GM21526 (cell line): ENCODE data around the gene SNX25.
"Not testable (repeated sequence)": the region's sequence is repeated elsewhere in the genome, so short reads cannot be mapped to it uniquely, and the experiment has no call there.

Experiments used
- ATAC-seq: cut with Tn5 transposase; IDR thresholded peaks from one replicate; pipeline ENCODE4 v1.9.1; 2021; ENCODE audit warnings: moderate library complexity; ENCODE audit not compliant: unreplicated experiment, low FRiP score

SNX25 gene

DNA sequence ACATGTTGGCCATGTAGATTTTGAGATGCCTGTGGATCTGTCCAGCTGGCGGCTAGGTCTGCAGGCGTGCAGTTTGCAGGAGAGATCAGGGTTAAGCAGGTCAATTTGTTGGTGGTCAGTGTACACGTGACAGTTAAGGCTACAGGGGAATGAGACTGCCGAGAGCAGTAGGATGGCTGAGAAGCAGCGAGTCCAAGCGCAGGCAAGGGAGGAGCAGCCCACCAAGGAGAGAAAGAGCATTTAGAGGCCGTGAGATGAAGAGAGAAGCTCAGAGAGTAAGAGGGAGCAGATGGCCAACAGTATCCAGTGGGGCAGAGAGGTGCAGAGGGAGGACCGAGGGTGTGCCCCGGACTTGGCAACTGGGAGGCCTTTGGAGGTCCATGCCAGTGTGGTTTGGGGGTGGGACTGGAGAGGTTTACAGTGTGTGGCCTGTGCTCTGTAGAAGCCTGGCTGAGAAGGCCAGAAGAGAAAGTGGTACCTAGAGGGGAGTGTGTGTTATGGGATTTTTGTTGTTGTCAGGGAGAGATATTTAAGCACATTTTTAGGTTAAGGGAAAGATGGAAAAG lies 18.4 kb downstream of the SNX25 start:
- no peak for ATAC-seq

DNA sequence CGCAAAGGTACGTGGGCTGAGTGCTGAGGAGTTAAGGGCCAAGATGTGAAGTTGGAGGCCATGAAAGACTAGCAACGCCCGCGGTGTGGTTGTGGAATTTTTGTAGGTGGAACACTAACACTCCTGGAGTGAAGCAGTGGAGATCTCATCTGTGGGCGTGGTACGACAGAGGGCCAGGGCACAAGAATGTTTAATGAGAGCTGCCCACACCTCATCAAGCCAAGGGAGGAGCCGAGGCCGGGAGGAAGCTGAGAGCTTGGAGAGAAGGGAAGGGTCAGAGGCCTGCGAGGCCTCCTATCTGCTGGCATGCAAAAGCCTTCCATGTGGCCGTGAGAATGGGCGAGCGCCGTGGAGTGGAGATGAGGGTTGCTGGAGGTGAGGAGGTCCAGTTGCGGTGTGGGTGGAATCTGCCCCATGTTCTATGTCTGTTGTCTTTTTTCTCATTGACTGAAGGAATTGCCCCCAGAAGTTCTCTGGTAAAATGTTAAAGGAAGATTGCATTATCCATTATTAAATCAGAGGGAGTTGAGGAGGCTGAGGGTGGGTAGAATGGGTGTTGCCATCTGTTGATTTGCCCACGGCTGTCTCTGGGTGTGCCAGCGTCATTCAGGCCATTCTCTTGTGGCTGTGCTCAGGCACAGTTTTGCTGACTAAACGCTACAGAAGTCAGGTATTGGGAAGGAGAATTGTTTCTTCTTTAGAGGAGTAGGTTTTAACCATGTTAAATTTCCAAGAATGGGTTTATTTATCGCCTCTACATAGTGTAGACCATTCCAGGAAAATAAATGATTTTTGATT lies 19.8 kb downstream of the SNX25 start:
- no peak for ATAC-seq

DNA sequence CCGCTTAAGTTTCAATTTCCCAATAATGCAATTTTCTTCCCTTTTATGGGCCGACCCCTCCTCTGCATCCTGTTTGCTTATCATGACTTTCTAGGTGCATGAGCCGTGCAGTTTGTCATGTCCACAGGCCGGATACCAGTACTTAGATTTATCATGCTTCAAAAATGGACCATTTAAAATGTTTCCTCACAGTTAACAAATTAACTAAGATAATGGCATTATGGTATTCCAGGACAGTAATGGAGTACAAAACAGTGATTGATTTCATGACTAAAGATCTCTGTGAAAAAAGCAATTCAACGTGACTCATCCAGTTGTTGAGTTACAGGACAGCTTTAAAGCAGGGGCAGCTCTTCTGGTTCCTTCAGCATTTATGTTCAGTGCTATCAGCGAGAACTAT lies 23.0 kb downstream of the SNX25 start:
- no peak for ATAC-seq

DNA sequence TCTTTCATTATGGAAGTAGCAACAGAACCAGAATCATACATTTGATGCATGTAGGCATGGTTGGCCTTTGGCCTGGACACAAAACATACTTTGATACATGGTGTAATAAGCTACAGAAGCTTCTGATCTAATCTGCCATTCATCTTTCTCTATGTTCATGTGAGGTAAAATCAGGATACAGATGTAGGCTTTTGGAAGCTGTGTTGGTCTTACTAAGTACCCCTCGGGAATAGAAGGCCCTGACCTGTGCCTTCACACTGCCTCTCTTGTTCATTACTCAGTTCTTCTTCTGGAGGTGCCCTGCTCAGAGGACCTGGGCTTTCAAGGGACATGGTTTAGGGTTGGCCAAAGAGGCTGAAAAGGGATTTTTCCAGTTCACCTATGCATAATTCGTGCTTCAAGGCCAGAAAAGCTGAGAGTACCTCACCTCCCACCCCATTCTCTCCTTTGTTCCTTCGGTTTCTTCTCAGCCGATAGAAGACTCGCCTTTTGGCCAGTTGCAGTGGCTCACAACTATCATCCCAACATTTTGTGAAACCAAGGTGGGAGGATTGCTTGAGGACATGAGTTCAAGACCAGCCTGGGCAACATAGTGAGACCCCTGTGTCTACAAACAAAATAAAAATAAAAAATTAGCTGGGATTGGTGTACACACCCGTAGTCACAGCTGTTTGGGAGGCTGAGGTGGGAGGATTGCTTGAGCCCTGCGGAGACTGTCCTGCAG lies 25.9 kb downstream of the SNX25 start:
- ATAC-seq = no peak

DNA sequence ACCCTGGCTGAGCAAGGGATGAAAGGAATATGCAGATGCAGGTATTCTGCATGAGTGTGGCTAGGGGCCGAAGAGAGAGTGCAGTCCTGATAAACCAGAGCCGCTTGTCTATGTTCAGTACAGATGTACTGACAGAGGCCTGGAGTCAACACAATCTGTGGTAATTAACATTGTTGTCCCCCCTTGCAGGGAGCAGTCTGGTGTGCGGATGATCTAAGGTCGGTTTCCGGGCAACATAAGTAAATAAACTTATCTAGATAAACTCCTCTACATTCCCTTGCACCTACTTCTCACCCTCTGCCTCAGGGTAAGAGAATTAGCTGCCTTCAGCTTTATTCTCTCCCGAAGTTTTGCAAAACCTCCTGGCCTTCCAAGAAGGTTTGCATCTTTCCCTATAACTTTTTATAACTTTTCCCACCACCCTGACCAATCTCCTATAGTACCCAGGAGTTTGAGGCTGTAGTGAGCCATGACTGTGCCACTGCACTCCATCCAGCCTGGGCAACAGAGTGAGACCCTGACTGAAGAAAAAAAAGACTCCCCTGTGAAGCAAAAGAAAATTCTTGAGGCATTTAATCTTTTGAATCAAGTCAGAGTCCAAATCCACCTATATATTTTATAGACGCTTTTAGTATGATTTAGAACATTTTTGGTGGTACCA lies 26.6 kb downstream of the SNX25 start:
- no peak for ATAC-seq

DNA sequence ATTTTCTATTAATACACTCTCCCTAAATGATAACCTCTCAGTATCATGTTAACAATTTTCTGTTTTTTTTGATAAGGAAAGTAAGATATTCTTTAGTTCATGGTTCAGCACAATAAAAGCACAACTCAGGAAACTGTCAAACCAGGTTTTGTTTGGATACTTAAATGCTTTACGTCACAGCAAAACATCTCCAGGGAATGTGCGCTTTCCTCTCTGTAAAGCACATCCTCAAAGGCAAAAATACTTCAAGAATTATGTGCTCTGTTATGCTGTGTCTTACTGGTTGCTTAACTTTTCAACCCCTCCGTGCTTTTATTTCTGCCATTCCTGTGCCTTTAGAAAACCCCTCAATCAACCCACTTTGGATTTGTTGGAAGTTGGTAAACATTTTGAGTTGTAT lies 27.8 kb downstream of the SNX25 start:
- no peak for ATAC-seq

DNA sequence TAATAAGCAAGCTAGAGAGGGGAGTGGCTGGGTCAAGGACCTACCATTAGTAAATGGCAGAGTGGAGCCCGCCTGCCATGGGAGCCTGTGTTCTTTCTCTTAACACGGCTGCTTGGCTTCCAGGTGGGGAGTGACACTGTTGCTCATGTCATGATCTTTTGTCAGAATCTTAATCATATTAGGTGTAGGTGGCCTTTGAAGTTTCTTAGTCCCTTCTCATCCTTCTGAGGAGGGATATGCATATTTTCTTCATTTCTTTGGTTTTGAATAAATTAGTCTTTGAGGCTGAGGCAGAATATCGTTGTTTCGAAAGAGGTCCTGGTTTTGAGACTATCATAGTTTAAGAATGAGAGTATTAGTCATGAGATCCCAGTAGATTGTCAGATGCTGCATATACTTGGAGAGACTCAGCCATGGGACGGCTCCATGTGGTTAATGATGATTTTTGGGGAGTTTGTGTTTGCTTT lies 28.9 kb downstream of the SNX25 start:
- no peak for ATAC-seq

DNA sequence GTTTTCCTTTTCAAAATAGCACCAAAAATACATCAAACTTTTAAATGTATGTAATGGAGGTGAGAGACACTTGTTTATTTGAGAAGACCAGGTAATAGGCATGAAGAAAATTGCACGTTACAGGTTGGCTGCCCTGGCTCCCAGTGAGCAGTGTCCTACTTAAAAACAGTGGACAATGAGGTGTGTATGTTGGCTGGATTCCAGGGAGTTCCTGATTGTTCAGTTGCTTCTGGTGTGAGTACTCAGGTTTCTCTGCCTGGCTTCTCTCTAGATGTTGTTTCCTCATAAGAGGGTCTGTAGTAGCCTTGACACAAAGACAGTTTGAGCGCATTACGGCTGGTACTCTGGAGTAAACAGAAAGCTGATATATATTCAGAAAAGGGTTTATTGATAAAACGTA lies 29.4 kb downstream of the SNX25 start:
- no peak for ATAC-seq

DNA sequence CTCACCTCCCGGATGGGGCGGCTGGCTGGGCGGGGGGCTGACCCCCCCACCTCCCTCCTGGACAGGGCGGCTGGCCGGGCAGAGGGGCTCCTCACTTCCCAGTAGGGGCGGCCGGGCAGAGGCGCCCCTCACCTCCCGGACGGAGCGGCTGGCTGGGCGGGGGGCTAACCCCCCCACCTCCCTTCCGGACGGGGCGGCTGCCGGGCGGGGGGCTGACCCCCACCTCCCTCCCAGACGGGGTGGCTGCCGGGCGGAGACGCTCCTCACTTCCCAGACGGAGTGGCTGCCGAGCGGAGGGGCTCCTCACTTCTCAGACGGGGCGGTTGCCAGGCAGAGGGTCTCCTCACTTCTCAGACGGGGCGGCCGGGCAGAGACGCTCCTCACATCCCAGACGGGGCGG lies 31.1 kb downstream of the SNX25 start:
- not testable (repeated sequence) for ATAC-seq

DNA sequence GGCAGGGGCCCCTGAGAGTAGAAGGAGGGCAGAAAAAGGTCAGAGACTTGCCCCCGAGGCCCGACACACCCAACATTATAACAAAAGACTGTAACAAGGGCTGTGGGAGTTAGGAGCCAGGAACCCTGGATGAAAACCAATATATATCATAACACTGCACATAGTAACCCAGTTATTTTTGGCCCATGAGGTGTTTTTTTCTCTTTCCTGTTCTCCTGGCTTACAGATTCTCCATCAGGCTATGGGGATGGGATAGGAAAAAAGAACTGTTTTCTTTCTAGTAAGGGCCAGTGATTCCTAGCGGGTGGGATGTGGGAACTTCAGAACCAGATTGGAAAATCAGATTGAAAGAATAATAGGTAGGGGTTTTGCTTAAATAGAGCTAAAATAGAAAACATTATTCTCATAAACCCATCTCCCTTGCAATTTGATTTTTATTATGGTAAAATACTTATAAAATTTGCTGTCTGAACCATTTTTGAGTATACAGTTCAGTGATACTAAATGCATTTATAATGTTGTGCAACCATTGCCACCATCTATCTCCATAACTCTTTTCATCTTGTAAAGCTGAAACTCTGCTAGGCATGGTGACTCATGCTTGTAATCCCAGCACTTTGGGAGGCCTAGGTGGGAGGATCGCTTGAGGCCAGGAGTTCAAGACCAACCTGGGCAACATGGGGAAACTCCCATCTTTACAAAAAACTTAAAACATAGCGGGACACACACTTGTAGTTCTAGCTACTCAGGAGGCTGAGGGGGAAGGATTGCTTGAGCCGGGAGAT lies 33.5 kb downstream of the SNX25 start:
- ATAC-seq = no peak

DNA sequence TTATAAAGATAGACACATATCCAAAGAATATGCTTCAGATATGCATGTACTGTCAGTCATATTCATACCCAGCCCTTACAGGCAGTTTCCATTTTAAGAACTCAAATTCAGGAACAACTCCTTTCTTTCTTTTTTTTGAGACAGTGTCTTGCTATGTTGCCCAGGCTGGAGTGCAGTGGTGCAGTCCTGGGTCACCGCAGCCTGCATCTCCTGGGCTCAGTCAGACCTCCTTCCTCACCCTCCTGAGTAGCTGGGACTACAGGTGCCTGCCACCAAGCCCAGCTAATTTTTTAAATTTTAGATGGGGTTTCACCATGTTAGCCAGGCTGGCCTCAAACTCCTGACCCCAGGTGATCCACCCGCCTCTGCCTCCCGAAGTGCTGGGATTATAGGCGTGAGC lies 34.5 kb downstream of the SNX25 start:
- ATAC-seq = no peak

DNA sequence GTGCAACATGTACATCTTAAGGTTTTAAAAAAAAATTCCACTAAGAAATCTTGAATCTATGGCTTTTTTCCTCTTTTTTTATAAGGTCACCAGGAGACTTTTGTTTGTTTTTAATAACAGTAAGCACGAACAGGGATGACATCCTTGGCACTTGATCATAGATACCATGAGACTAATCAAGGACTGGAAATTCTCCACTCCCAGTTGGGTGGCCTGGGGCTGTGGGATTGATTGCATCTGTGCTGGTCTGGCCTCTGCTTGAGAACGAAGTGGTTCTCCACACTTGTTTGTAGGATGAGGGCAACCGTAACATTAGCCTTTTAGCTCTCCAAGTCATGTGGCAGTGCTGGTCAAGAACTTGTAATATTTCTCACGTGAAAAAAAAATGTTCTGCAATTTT lies 35.4 kb downstream of the SNX25 start:
- no peak for ATAC-seq

DNA sequence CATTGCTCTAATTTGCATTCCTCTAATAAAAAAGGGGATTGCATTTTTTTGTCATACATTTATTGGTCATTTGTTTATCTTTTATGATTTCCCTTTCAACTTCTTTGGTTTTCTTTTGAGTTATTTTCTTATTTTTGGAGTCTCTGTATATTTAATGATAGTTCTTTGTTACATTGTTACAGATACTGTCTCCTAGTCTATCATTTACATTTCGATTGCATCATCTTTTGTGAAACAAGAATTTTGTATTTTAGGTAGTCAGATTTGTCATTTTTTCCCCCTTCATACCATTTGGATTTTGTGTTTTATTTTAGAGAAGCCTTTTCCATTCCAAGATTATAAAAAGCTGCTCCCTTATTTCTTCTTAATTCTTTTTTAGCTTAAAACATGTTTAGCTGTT lies 37.1 kb downstream of the SNX25 start:
- ATAC-seq = no peak

DNA sequence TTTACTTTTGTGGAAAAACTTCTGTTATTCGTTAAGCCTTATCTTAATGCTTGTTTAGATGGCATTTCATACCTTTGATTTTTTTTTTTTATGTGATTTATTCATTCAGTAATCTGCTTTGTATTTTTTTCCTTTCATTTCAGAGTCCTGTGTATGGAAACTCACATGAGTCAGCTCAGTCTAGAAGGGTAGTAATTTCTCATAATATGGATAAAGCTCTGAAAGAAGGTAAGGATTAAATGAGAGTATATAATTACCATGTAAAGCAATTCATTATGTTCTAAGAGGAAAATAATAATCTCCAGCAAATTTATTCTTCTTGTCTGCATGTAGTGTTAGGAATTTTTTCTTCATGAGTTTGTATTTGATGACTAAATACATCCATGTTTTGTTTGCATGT lies 37.8 kb downstream of the SNX25 start:
- no peak for ATAC-seq

DNA sequence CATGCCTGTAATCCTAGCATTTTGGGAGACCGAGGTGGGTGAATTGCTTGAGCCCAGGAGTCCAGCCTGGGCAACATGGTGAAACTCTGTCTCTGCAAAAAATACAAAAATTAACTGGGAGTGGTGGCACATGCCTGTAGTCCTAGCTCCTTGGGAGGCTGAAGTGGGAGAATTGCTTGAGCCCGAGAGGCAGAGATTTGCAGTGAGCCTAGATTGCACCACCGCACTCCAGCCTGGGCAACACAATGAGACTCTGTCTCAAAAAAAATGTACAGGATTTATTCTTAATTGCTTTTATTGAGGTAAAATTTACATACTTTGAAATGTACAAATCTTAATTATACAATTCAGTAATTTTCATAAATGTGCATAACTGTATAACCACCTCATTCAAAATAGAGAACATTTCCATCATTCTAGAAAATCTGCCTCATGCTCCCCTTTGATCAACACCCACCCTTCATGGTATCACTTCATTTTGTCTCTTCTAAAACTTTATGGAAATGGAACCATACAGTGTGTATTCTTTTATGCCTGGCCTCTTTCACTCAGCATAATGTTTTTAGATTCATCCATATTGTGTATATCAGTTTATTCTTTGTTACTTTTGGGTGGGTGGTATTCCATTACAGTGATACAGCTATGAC lies 39.1 kb downstream of the SNX25 start:
- no peak for ATAC-seq

DNA sequence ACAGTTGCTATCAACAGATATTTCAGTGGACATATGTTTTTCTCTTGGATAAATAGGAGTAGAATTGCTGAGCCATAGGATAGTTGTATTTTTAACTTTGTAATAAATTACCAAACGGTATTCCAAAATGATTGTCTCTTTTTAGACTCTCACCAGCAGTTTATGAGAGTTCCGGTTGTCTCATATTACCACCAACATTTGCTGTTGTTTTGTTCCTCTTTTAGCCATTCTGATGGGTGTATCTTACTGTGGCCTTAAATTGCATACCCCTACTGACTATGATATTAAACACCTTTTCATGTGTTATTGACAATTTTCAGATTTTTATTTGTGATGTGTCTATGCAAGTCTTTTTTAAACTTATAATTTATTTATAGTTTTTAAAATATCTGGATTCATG lies 39.7 kb downstream of the SNX25 start:
- no peak for ATAC-seq

DNA sequence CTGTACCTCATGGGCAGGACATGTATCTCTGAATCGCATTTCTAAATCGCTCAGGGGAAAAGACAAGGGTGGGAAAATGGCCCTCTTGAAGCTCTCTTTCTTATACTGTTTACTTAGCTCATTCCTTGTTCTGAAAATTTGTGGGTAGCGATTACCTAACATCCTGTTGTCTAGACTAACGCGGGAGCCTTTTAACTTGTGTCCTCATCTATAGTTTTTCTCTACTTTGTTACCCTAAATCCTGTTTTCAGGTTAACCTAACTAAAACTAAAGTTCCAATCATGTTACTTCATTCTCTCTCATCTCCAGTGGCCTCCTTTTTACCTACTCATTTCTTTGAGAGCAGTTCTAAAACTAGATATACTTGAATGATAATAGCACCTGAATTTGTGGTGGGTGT lies 45.0 kb downstream of the SNX25 start:
- no peak for ATAC-seq

DNA sequence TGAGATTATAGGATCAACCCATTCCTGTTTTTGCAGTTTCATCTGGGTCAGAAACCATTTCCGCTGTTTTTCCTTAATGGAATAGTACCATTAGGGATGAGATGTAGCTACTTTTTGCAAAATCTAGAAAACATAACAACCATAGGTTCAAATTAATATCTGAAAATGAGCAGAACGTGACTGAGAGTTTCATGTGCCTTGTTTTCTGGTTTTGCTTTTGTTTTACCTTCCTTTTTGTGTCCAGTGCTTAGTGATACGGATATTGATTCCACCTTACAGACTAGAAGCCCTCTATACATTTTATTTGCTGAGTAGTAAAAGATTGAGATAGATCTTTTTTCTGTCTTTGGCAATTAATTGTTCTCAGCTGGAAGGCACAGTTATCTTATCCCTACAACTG lies 46.5 kb downstream of the SNX25 start:
- ATAC-seq = no peak

DNA sequence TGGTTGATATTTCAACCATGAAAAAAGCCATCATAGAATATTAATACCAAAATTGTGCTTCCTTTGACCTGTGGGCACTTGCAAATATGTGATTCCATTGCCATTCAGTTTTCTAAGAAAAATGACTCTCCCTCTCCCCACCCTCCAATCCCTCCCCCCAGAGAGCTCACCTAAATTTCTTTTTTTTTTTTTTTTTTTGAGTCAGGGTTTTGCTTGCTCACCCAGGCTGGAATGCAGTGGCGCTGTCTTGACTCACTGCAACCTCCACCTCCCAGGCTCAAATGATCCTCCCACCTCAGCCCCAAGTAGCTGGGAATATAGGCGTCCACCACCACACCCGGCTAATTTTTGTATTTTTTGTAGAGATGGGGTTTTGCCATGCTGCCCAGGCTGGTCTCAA lies 47.0 kb downstream of the SNX25 start:
- no peak for ATAC-seq

DNA sequence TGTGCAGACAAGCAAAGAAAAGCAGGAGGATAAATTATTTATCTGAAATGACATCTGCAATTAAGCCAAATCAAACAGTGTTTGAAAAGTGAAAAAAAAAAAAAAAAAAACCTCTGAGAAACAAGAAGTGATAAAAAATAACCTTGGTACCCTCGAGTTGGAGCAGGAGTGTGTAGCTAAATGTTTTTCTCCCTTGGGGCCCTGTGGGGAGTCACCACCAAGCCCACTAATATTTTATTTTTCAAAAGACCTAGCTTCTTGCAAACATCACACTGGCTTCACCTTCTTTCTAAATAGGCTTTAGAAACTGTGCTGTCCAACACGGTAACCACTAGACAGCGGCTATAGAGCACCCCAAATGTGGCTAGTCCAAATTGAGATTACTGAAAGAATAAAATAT lies 47.7 kb downstream of the SNX25 start:
- ATAC-seq = no peak
